B cell (primary cell): ENCODE results near the gene MIPOL1. TPM values are rescaled to one million over a fixed set of nuclear protein-coding genes. Genes with fewer than 3 reads are reported as not detected.
"Not testable (repeated sequence)": the region's sequence is repeated elsewhere in the genome, so short reads cannot be mapped to it uniquely, and the experiment has no call there.

Source experiments
- ATAC-seq: fragments of 200-7000 bp; cut with Tn5 transposase; one replicate; pipeline ENCODE4 v1.10.0; 2021; ENCODE audit warnings: low read depth, mild to moderate bottlenecking, moderate number of reproducible peaks, moderate library complexity
- CTCF ChIA-PET: fragments of 350-600 bp; sonication (Branson Sonifier 250); formaldehyde crosslinking; loops from one replicate; lab custom pipeline; 2021; ENCODE audit warnings: antibody characterized with exemption, inconsistent platforms; lab: Charles Lee
- POLR2A ChIA-PET: fragments of 350-600 bp; sonication (Branson Sonifier 250); formaldehyde crosslinking; loops from one replicate; lab custom pipeline; 2021; ENCODE audit warnings: antibody characterized with exemption; lab: Charles Lee
- DNase-seq: peaks from one replicate; pipeline ENCODE4 v3.0.0; 2013
- H2AFZ ChIP-seq: 2 replicates; pipeline ENCODE4 v1.6.1; 2012; ENCODE audit warnings: mild to moderate bottlenecking, low read depth, low read length; ENCODE audit not compliant: insufficient read depth, poor library complexity, severe bottlenecking
- H3K27ac ChIP-seq, 2 donors: 1 replicate in 1 of 2; 2 replicates in 1 of 2; pipeline ENCODE4 v1.5.1; 2012 to 2013; ENCODE audit warnings: low read length in 2 of 2, mild to moderate bottlenecking in 2 of 2, moderate library complexity in 1 of 2
- H3K27me3 ChIP-seq, 4 experiments: fragments of 200-600 bp in 1 of 4; sonication (generic) in 1 of 4; replicated peaks in 1 of 4; 1 replicate in 2 of 4; 2 replicates in 2 of 4; pipeline versions ENCODE4 v1.6.1 to v1.7.0; 2013 to 2016; ENCODE audit warnings: low read length in 3 of 4, mild to moderate bottlenecking in 2 of 4, mixed read lengths in 1 of 4, moderate library complexity in 1 of 4; ENCODE audit not compliant: insufficient read depth in 4 of 4, control insufficient read depth in 3 of 4; ENCODE audit errors: control extremely low read depth in 1 of 4
- H3K36me3 ChIP-seq, 2 experiments: replicated peaks in 1 of 2; 1 replicate in 1 of 2; 2 replicates in 1 of 2; pipeline versions ENCODE4 v1.6.1 to v1.7.1; 2013; ENCODE audit warnings: low read length in 1 of 2; ENCODE audit not compliant: insufficient read depth in 2 of 2, control insufficient read depth in 1 of 2; ENCODE audit errors: control extremely low read depth in 1 of 2, extremely low read depth in 1 of 2
- H3K4me1 ChIP-seq, 2 donors: fragments of 200-600 bp in 1 of 2; sonication (generic) in 1 of 2; 1 replicate in 1 of 2; 2 replicates in 1 of 2; pipeline versions ENCODE4 v1.5.1 to v1.6.1; 2013 to 2017; ENCODE audit warnings: low read length in 2 of 2; ENCODE audit not compliant: control insufficient read depth in 2 of 2, insufficient read depth in 2 of 2
- H3K4me2 ChIP-seq: replicated peaks from 2 replicates; pipeline ENCODE3; 2012; ENCODE audit warnings: mild to moderate bottlenecking, low read depth, low read length; ENCODE audit not compliant: poor library complexity, severe bottlenecking
- H3K4me3 ChIP-seq, 5 experiments: fragments of 200-600 bp in 1 of 5; sonication (generic) in 1 of 5; 1 replicate in 3 of 5; 2 replicates in 2 of 5; pipeline versions ENCODE4 v1.5.1 to v1.7.0; 2011 to 2016; ENCODE audit warnings: low read length in 4 of 5, mild to moderate bottlenecking in 4 of 5, low read depth in 2 of 5, control low read depth in 1 of 5, moderate library complexity in 1 of 5; ENCODE audit not compliant: insufficient read depth in 1 of 5; ENCODE audit errors: control extremely low read depth in 1 of 5, extremely low read depth in 1 of 5
- H3K79me2 ChIP-seq: fragments of 200-600 bp; sonication (generic); one replicate; pipeline ENCODE4 v1.6.0; 2016; ENCODE audit warnings: low read length; ENCODE audit not compliant: control insufficient read depth, insufficient read depth
- H3K9ac ChIP-seq: fragments of 200-600 bp; sonication (generic); 2 replicates; pipeline ENCODE4 v1.6.1; 2017; ENCODE audit warnings: mild to moderate bottlenecking, low read length, moderate library complexity
- H3K9me3 ChIP-seq, 3 donors: one replicate each; pipeline versions ENCODE4 v1.6.1 to v1.7.1; 2013; ENCODE audit warnings: low read length in 2 of 3; ENCODE audit not compliant: control insufficient read depth in 2 of 3, insufficient read depth in 1 of 3; ENCODE audit errors: control extremely low read depth in 1 of 3
- H4K20me1 ChIP-seq: 2 replicates; pipeline ENCODE4 v1.6.0; 2012; ENCODE audit warnings: mild to moderate bottlenecking, low read length; ENCODE audit not compliant: insufficient read depth, control insufficient read depth, poor library complexity, severe bottlenecking
- H3K27ac Mint-ChIP-seq: one replicate; pipeline ENCODE4 v1.8.0; 2021; ENCODE audit warnings: mixed read lengths
- H3K27me3 Mint-ChIP-seq: one replicate; pipeline ENCODE4 v1.8.0; 2021; ENCODE audit warnings: mixed read lengths
- H3K4me1 Mint-ChIP-seq: one replicate; pipeline ENCODE4 v1.8.0; 2021; ENCODE audit warnings: mixed read lengths
- H3K4me3 Mint-ChIP-seq: one replicate; pipeline ENCODE4 v1.8.0; 2021; ENCODE audit warnings: mixed read lengths
- H3K9me3 Mint-ChIP-seq: one replicate; pipeline ENCODE4 v1.8.0; 2022; ENCODE audit warnings: mixed read lengths; ENCODE audit not compliant: insufficient read depth
- CTCF ChIP-seq: fragments of 200-600 bp; IDR thresholded peaks from one replicate; pipeline ENCODE4 v1.8.0; 2022; ENCODE audit warnings: antibody characterized with exemption, mild to moderate bottlenecking
- EZH2 ChIP-seq: IDR thresholded peaks from 2 replicates; pipeline ENCODE4 v1.6.1; 2012; ENCODE audit warnings: borderline replicate concordance, low read depth, mild to moderate bottlenecking, moderate library complexity, low read length; ENCODE audit not compliant: insufficient read depth, poor library complexity, severe bottlenecking
- WGBS: methylation state at CpG from one replicate; pipeline ENCODE4 v1.1.5; 2013; ENCODE audit warnings: missing lambda C conversion rate; ENCODE audit not compliant: insufficient coverage; 5-methylcytosine and 5-hydroxymethylcytosine counted together
- intact Hi-C: fragments of 100-400 bp; cut with micrococcal nuclease; formaldehyde crosslinking; loops from one replicate; pipeline ENCODE4 v1.10.0; 2022
- polyA plus RNA-seq: library from polyadenylated mRNA; depleted of rRNA; stranded (reverse); fragments of >200 nt; gene quantifications from 2 replicates; pipeline ENCODE4 v1.2.3, GENCODE V29; 2012
- total RNA-seq, 2 donors: library from RNA; stranded (reverse); fragments of 120-200 nt in 1 of 2; gene quantifications; 1 replicate in 1 of 2; 2 replicates in 1 of 2; pipeline versions ENCODE4 v1.2.3 to v1.2.4, GENCODE V29; 2013 to 2022

Gene MIPOL1
- total and polyA plus RNA-seq, 2 donors (not counting 1 experiment from before 2014, with no cell fraction given): 0.17 TPM; not detected in 1

GRCh38 chr14:37326434-37326833 lies 128.7 kb downstream of the MIPOL1 start:
- CTCF ChIA-PET: no interaction called here
- DNase-seq: no peak
- Mint-ChIP-seq H3K4me3 (no peak overlapping the region), H3K27ac (no peak overlapping the region), H3K4me1 (no peaks in the 10 kb centered on the region), H3K27me3 (no peaks in the 10 kb centered on the region), H3K9me3 (no peaks in the 10 kb centered on the region)
- Histone ChIP-seq H2AFZ (no peak overlapping the region), H3K9ac (no peak overlapping the region), H3K36me3 (no peaks in the 10 kb centered on the region), H3K27me3 (no peaks in the 10 kb centered on the region), H3K4me3 (no peak overlapping the region), H3K79me2 (no peaks in the 10 kb centered on the region), H3K4me1 (no peaks in the 10 kb centered on the region), H3K4me2 (no peak overlapping the region), H3K9me3 (peaks cover 0 to 6% (median 0%) of the 10 kb centered on the region in 3 donors), H3K27ac (no peak overlapping the region), H4K20me1 (no peaks in the 10 kb centered on the region)
- ATAC-seq: no peak
- POLR2A ChIA-PET: no interaction called here
- no peak for TF ChIP-seq EZH2
- no peak for TF ChIP-seq CTCF
- WGBS: no CpG with 5 or more reads among the region's 1 CpG
- intact Hi-C loops: no loop called here

GRCh38 chr14:37327933-37328332 lies 130.2 kb downstream of the MIPOL1 start:
- H3K9me3 Mint-ChIP-seq, intact Hi-C loops, H3K27me3 ChIP-seq, H2AFZ ChIP-seq, H3K4me1 ChIP-seq, H3K79me2 ChIP-seq, H3K4me2 ChIP-seq, H3K36me3 ChIP-seq, H3K27ac ChIP-seq, H3K4me3 Mint-ChIP-seq, H4K20me1 ChIP-seq, H3K9me3 ChIP-seq, ATAC-seq, H3K4me1 Mint-ChIP-seq, DNase-seq, H3K27me3 Mint-ChIP-seq, H3K9ac ChIP-seq, POLR2A ChIA-PET, H3K27ac Mint-ChIP-seq, CTCF ChIA-PET, H3K4me3 ChIP-seq: not testable (repeated sequence)
- WGBS: 83% methylated on average over 3 of the region's 5 CpGs
